AG04450 (cell line): Measurements from ENCODE around the gene EMX2. TPM values are rescaled to one million over a fixed set of nuclear protein-coding genes. Genes with fewer than 3 reads are reported as not detected.

Source experiments
- CTCF ChIA-PET: fragments of 300-600, 350-600 bp; formaldehyde crosslinking; extraction: SDS; loops from one replicate; lab custom pipeline; 2022; ENCODE audit warnings: antibody characterized with exemption, inconsistent platforms; lab: Charles Lee
- POLR2A ChIA-PET: fragments of 350-600 bp; formaldehyde crosslinking; extraction: SDS; loops from one replicate; lab custom pipeline; 2021; ENCODE audit warnings: antibody characterized with exemption, inconsistent platforms; lab: Yijun Ruan, JAX
- DNase-seq: peaks from one replicate; pipeline ENCODE4 v3.0.0-alpha.2; 2011; ENCODE audit warnings: low read depth, low spot score
- H3K27ac ChIP-seq: one replicate; pipeline ENCODE4 v1.5.1; 2012; ENCODE audit warnings: low read depth, low read length, control low read depth
- H3K27me3 ChIP-seq: one replicate; pipeline ENCODE4 v1.6.0; 2012; ENCODE audit warnings: low read length; ENCODE audit not compliant: control insufficient read depth, insufficient read depth
- H3K4me3 ChIP-seq: 2 replicates; pipeline ENCODE4 v1.5.1; 2011; ENCODE audit warnings: mild to moderate bottlenecking, low read depth, low read length, control low read depth
- H3K9me3 ChIP-seq: 2 replicates; pipeline ENCODE4 v1.5.1; 2012; ENCODE audit warnings: low read length; ENCODE audit not compliant: control insufficient read depth, insufficient read depth
- CTCF ChIP-seq: IDR thresholded peaks from 2 replicates; pipeline ENCODE4 v1.5.1; 2011; ENCODE audit warnings: low read depth, low read length, control low read depth, inconsistent platforms
- polyA plus RNA-seq: library from polyadenylated mRNA; depleted of rRNA; stranded (reverse); fragments of >200 nt; gene quantifications from 2 replicates; pipeline ENCODE4 v1.2.3, GENCODE V29; 2011

EMX2 gene
- polyA plus RNA-seq, 1 experiment: not detected

DNA sequence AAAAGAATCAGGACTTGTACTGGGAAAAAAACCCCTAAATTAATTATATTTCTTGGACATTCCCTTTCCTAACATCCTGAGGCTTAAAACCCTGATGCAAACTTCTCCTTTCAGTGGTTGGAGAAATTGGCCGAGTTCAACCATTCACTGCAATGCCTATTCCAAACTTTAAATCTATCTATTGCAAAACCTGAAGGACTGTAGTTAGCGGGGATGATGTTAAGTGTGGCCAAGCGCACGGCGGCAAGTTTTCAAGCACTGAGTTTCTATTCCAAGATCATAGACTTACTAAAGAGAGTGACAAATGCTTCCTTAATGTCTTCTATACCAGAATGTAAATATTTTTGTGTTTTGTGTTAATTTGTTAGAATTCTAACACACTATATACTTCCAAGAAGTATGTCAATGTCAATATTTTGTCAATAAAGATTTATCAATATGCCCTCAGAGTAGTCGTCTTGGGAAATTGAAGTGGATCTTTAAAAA, 6.6 kb downstream of the EMX2 start:
- ChIA-PET POLR2A (no interaction called here), CTCF (no interaction called here)
- no peak for DNase-seq
- Histone ChIP-seq H3K27me3 (peaks cover 91% of the 10 kb centered on the region), H3K4me3 (no peak overlapping the region), H3K27ac (no peak overlapping the region), H3K9me3 (peaks cover 4% of the 10 kb centered on the region; the same call in 1 of the 2 replicates)
- no peak for TF ChIP-seq CTCF

DNA sequence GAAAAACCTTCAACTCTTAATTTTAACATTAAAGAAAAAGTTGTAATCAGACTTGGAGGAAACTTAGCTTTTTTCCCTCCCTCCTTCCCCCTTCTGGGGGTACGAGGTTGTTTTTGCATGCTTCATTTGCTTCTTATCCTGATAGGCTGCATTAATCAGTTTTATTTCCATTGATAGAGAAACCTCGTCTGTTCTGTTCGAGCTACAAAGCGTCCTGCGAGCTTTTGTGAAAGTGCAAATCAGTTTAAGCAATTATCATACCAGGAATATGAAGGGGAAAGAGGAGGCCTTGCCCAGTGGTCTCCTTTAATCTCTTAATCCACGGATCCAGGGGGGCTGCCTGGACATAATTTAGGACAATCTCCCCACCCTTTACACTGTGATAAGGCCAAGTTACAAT, 7.5 kb downstream of the EMX2 start:
- TF ChIP-seq CTCF: no peak
- peaks cover 4% of the 10 kb centered on the region; the same call in 1 of the 2 replicates for H3K9me3 ChIP-seq
- no peak overlapping the region for H3K4me3 ChIP-seq
- DNase-seq: no peak
- POLR2A ChIA-PET: no interaction called here
- CTCF ChIA-PET: no interaction called here
- no peak overlapping the region for H3K27ac ChIP-seq
- peaks cover 87% of the 10 kb centered on the region for H3K27me3 ChIP-seq

DNA sequence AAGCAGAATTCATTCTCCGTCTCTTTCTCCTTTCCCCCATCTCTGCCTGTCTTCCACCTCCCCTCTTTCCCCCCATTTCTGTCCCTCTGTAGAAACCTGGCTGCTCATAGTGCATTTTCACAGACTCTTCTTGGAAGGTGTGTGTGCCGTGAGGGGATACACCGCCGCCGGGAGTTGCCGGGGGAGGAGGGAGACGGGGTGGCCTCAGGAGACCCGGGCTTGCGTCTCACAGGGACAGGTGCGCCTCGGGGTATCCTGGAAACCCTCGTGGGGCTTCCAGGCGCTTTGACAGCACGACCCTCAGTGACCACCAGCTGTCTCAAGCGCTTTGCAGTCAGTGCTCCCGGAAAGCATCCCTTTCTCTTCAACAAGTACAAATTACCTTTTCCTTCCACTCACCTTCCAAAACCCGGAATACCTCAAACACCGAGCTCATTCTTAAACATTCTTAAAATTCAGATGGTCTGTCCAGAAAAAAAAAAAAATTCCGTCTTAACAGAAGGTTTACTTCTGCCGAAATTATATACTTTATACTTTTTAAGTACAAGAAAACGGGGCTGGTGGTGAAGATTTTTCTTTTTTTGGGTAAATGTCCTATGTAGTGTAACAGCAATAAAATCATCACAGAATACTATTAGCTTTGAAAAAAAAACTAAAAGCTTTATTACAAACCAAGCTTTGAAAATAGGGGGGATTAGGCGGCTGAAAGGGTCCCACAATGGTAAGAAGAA, 8.2 kb downstream of the EMX2 start:
- H3K4me3 ChIP-seq: no peak overlapping the region
- peaks cover 82% of the 10 kb centered on the region for H3K27me3 ChIP-seq
- H3K9me3 ChIP-seq: peaks cover 4% of the 10 kb centered on the region; the same call in 1 of the 2 replicates
- POLR2A ChIA-PET: no interaction called here
- no peak for DNase-seq
- no peak overlapping the region for H3K27ac ChIP-seq
- CTCF ChIA-PET: interaction anchor here (0.7 kb wide), 2 partner anchors 480 to 554 kb away, joined by 3 read pairs; no protein-coding TSS in a partner anchor
- TF ChIP-seq CTCF: no peak

- peaks cover 4% of the 10 kb centered on the region; the same call in 1 of the 2 replicates for H3K9me3 ChIP-seq
- peaks cover 75% of the 10 kb centered on the region for H3K27me3 ChIP-seq
- ChIA-PET POLR2A (no interaction called here), CTCF (no interaction called here)
- H3K27ac ChIP-seq: no peak overlapping the region
- no peak for TF ChIP-seq CTCF
- no peak overlapping the region for H3K4me3 ChIP-seq
- no peak for DNase-seq
These were observed 9.0 kb downstream of the EMX2 start for GRCh38 chr10:117551330-117552155.

DNA sequence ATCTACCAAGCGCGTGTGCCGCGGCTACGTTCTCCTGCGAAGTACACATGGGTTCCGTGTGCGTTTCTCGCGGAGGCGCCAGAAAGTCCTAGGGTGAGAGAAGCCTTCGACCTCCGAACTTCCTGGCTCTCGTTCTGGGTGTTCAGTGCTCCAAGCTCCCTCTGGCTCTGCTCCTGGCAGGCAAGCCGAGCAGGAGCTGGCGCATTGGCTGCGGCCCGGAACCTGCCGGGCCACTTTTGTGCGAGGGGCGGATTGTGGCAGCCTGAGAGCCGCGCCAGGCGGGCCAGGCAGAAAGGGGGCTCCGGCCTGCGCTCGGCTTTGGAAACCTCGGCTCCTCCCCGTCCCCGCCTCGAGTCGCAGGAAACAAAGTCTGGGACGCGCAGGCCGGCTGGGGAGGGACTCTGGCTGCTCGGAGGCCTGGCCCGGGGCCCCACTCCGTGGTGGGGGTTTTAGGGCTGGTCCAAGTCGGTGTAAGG, 9.6 kb downstream of the EMX2 start:
- POLR2A ChIA-PET: no interaction called here
- H3K9me3 ChIP-seq: peaks cover 4% of the 10 kb centered on the region; the same call in 1 of the 2 replicates
- H3K27me3 ChIP-seq: peaks cover 68% of the 10 kb centered on the region
- no peak for TF ChIP-seq CTCF
- CTCF ChIA-PET: no interaction called here
- no peak for DNase-seq
- H3K4me3 ChIP-seq: no peak overlapping the region
- H3K27ac ChIP-seq: no peak overlapping the region
